CD4-positive, alpha-beta T cell treated with Interferon alpha-2 for 1 hour (primary cell): ENCODE data around the gene RNF19B.

Source experiments
- DNase-seq, 2 donors: peaks; one replicate each; pipeline ENCODE4 v3.0.0-alpha.2; 2020 to 2022

RNF19B gene

DNA sequence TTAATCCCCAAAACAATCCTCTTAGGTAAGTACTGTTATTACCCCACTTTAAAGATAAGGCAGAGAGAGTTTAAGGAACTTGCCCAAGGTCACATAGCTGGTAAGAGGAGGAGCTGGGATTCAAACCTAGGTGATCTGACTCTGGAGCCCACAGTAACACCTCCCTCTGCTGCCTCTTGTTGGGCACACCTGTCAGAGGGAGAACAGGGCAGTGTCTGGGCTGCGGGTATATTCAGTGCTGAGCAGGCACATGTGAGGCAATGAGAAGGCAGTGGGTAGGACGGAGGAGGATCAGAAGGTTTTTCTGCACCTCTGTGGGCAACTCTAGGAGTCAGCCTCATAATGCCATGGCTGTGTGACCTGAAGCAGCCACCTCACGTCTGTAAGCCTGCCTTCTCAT is 76.5 kb downstream of the RNF19B start:
- DNase-seq = no peak

DNA sequence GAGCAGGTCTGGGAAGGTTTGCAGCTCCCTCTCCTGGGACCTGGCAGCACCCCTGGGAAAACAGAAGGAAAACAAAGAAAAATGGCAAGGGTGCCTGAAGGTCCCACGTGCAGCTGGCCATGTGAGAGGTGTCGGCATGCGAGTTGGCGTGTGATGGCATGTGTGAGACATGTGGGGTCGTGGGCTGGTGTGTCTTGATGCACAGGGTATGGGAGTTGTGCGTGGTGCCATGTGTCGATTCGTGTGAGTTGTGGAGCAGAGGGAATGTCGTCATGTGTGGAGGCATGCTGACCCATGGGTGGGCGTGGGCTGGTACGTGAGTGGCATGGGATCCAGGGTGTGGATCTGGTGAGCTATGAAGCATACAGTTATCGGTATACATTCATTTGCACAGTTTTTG is 77.0 kb downstream of the RNF19B start:
- DNase-seq = no peak

- DNase-seq = no peak
Observed at GRCh38 chr1:32886828-32887414, 77.7 kb downstream of the RNF19B start.
